Measurements from ENCODE around the gene KRT33B. TPM values are rescaled to one million over a fixed set of nuclear protein-coding genes. Genes with fewer than 3 reads are reported as not detected.
"Not testable (repeated sequence)": the region's sequence is repeated elsewhere in the genome, so short reads cannot be mapped to it uniquely, and the experiment has no call there.

The KRT33B gene
- total RNA-seq, 1 experiment from 2014 or later: not detected

DNA sequence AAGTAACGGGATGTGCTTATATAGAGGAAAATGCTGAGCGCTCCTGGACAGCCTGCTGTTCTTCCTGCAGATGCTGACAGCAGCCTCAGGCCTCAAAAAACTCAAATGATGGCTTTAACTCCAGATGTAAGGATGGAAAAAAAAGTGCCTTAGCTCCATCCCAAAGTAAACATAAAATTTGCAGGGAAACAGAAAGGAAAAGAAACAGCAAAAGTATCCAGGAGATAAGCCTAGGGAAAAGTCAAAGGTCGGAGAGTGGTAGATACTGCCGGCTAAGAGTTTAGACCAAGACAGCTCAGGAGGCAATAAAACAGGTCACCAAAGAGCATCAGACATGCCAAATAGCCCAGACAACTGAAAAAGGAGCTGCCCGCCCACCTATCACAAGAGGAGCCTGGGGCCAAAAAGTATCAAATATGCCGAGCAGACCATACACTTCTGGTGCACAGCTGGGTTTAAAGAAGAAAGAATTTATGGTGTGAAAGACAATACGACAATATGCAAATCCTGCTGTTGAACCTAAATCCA, 20.9 kb upstream of the KRT33B start:
- H3K36me3 ChIP-seq (ENCODE audit: insufficient read depth, low read length): no peaks in the 10 kb centered on the region
- no peak overlapping the region for H3K4me3 ChIP-seq (ENCODE audit: low read length)
- H3K79me2 ChIP-seq (ENCODE audit: low read length): no peaks in the 10 kb centered on the region
- no peak for DNase-seq
- no peaks in the 10 kb centered on the region for H4K20me1 ChIP-seq (ENCODE audit: insufficient read depth, low read depth, low read length)
- no peak overlapping the region for H3K9ac ChIP-seq (ENCODE audit: low read length)
- H3K27ac ChIP-seq (ENCODE audit: low read length): no peak overlapping the region
- no peaks in the 10 kb centered on the region for H3K27me3 ChIP-seq (ENCODE audit: low read length)
- H3K9me3 ChIP-seq (ENCODE audit: low read length): 0 out of 2 replicates have a peak, but pooled peaks cover 3% of the 10 kb centered on the region
- H3K4me1 ChIP-seq (ENCODE audit: low read length): no peaks in the 10 kb centered on the region
- H2AFZ ChIP-seq (ENCODE audit: low read length): no peak overlapping the region
- H3K4me2 ChIP-seq (ENCODE audit: low read depth, low read length, poor library complexity, severe bottlenecking): no peak overlapping the region
- no peaks in the 10 kb centered on the region for H3K9me2 ChIP-seq (replicated peaks; ENCODE audit: insufficient read depth, low read length)

DNA sequence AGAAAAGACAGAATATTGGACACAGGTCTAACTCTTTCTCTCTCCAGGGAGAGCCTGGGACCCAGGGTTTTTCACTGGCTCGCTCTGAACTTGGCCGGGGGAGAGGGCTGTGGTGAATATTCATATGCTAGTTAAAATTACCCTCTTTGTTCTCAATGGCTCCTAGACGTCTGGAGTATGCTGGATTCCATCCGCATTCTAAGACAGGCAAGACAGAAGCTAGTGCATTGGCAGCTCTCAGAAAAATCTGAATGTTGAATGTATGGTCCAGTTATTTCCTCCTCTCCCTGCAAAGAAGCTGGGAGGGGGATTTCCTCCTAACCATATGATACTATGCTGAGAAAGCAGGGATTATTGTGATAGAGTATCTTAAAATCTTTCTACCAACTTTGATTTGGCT, 18.1 kb upstream of the KRT33B start:
- no peak for DNase-seq
- Histone ChIP-seq H3K9me2 (replicated peaks; ENCODE audit: insufficient read depth, low read length) (no peaks in the 10 kb centered on the region), H3K9me3 (ENCODE audit: low read length) (0 out of 2 replicates have a peak, but pooled peaks cover 3% of the 10 kb centered on the region), H2AFZ (ENCODE audit: low read length) (no peak overlapping the region), H3K4me2 (ENCODE audit: low read depth, low read length, poor library complexity, severe bottlenecking) (no peak overlapping the region), H3K27ac (ENCODE audit: low read length) (no peak overlapping the region), H3K9ac (ENCODE audit: low read length) (no peak overlapping the region), H3K36me3 (ENCODE audit: insufficient read depth, low read length) (no peaks in the 10 kb centered on the region), H3K27me3 (ENCODE audit: low read length) (no peaks in the 10 kb centered on the region), H3K79me2 (ENCODE audit: low read length) (no peaks in the 10 kb centered on the region), H3K4me3 (ENCODE audit: low read length) (no peak overlapping the region), H4K20me1 (ENCODE audit: insufficient read depth, low read depth, low read length) (no peaks in the 10 kb centered on the region), H3K4me1 (ENCODE audit: low read length) (no peaks in the 10 kb centered on the region)

DNA sequence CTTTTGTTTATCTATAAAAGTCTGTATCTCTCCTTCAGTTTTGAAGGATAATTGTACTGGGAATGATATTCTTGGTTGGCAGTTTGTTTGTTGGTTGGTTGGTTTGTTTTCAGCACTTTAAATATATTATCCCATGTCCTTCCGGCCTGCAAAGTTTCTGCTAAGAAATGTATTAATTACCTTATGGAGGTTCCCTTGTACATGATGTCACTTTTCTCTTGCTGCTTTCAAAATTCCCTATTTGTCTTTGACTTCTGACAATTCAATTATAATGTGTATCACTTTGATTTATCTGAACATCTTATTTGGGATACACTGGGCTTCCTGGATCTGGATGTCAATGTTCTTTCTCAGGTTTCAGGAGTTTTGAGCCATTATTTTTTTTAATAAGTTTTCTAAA, 16.6 kb upstream of the KRT33B start:
- H3K4me2 ChIP-seq (ENCODE audit: low read depth, low read length, poor library complexity, severe bottlenecking): no peak overlapping the region
- no peak overlapping the region for H3K27ac ChIP-seq (ENCODE audit: low read length)

GRCh38 chr17:41383690-41384089, 14.1 kb upstream of the KRT33B start:
- no peak for DNase-seq
- Histone ChIP-seq H3K9me3 (ENCODE audit: low read length) (0 out of 2 replicates have a peak, but pooled peaks cover 3% of the 10 kb centered on the region), H3K4me3 (ENCODE audit: low read length) (no peak overlapping the region), H3K36me3 (ENCODE audit: insufficient read depth, low read length) (no peaks in the 10 kb centered on the region), H3K4me1 (ENCODE audit: low read length) (no peaks in the 10 kb centered on the region), H3K27me3 (ENCODE audit: low read length) (no peaks in the 10 kb centered on the region), H3K4me2 (ENCODE audit: low read depth, low read length, poor library complexity, severe bottlenecking) (no peak overlapping the region), H2AFZ (ENCODE audit: low read length) (no peak overlapping the region), H3K79me2 (ENCODE audit: low read length) (no peaks in the 10 kb centered on the region), H3K27ac (ENCODE audit: low read length) (no peak overlapping the region), H4K20me1 (ENCODE audit: insufficient read depth, low read depth, low read length) (no peaks in the 10 kb centered on the region), H3K9me2 (replicated peaks; ENCODE audit: insufficient read depth, low read length) (no peaks in the 10 kb centered on the region), H3K9ac (ENCODE audit: low read length) (no peak overlapping the region)

More for the DNA sequence above, 16.6 kb upstream of the KRT33B start:
- Histone ChIP-seq H3K9ac (ENCODE audit: low read length) (no peak overlapping the region), H3K4me1 (ENCODE audit: low read length) (no peaks in the 10 kb centered on the region), H3K9me3 (ENCODE audit: low read length) (0 out of 2 replicates have a peak, but pooled peaks cover 3% of the 10 kb centered on the region), H4K20me1 (ENCODE audit: insufficient read depth, low read depth, low read length) (no peaks in the 10 kb centered on the region), H3K9me2 (replicated peaks; ENCODE audit: insufficient read depth, low read length) (no peaks in the 10 kb centered on the region), H3K36me3 (ENCODE audit: insufficient read depth, low read length) (no peaks in the 10 kb centered on the region), H3K4me3 (ENCODE audit: low read length) (no peak overlapping the region), H3K27me3 (ENCODE audit: low read length) (no peaks in the 10 kb centered on the region), H3K79me2 (ENCODE audit: low read length) (no peaks in the 10 kb centered on the region), H2AFZ (ENCODE audit: low read length) (no peak overlapping the region)
- DNase-seq: no peak

GRCh38 chr17:41382394-41382793, 12.8 kb upstream of the KRT33B start:
- no peaks in the 10 kb centered on the region for H4K20me1 ChIP-seq (ENCODE audit: insufficient read depth, low read depth, low read length)
- H3K4me3 ChIP-seq (ENCODE audit: low read length): no peak overlapping the region
- no peaks in the 10 kb centered on the region for H3K79me2 ChIP-seq (ENCODE audit: low read length)
- no peaks in the 10 kb centered on the region for H3K9me2 ChIP-seq (replicated peaks; ENCODE audit: insufficient read depth, low read length)
- H3K27ac ChIP-seq (ENCODE audit: low read length): no peak overlapping the region
- H3K27me3 ChIP-seq (ENCODE audit: low read length): no peaks in the 10 kb centered on the region
- no peak overlapping the region for H2AFZ ChIP-seq (ENCODE audit: low read length)
- 0 out of 2 replicates have a peak, but pooled peaks cover 2% of the 10 kb centered on the region for H3K9me3 ChIP-seq (ENCODE audit: low read length)
- H3K36me3 ChIP-seq (ENCODE audit: insufficient read depth, low read length): no peaks in the 10 kb centered on the region
- DNase-seq: no peak
- no peak overlapping the region for H3K4me2 ChIP-seq (ENCODE audit: low read depth, low read length, poor library complexity, severe bottlenecking)
- H3K9ac ChIP-seq (ENCODE audit: low read length): no peak overlapping the region
- no peaks in the 10 kb centered on the region for H3K4me1 ChIP-seq (ENCODE audit: low read length)

- not testable (repeated sequence) for H2AFZ ChIP-seq (ENCODE audit: low read length); H3K4me1 ChIP-seq (ENCODE audit: low read length); H3K27ac ChIP-seq (ENCODE audit: low read length); H3K9me2 ChIP-seq (replicated peaks; ENCODE audit: insufficient read depth, low read length); H3K4me2 ChIP-seq (ENCODE audit: low read depth, low read length, poor library complexity, severe bottlenecking); H3K36me3 ChIP-seq (ENCODE audit: insufficient read depth, low read length); H4K20me1 ChIP-seq (ENCODE audit: insufficient read depth, low read depth, low read length); H3K9me3 ChIP-seq (ENCODE audit: low read length); H3K27me3 ChIP-seq (ENCODE audit: low read length); H3K9ac ChIP-seq (ENCODE audit: low read length); H3K79me2 ChIP-seq (ENCODE audit: low read length); DNase-seq; H3K4me3 ChIP-seq (ENCODE audit: low read length)
Measured at GRCh38 chr17:41381943-41382342, 12.3 kb upstream of the KRT33B start, which contains the start of gene KRT34. KRT34 (minus strand) TSS chr17:41382306; CDS start chr17:41382246, 60 bp downstream.

DNA sequence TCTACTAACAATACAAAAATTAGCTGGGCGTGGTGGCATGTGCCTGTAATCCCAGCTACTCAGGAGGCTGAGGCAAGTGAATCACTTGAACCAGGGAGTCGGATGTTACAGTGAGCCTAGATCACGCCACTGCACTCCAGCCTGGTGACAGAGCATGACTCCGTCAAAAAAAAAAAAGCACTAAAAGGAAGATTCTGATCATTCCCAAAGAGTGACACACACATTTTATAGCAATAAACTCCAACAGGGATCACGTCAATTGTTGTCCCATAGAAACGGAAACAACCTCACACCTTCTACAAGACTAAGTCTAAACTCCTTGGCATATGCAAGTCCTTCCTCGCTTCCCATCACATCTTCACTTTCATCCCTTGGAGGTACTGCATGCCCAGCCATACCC, 10.5 kb upstream of the KRT33B start:
- H3K9me2 ChIP-seq (replicated peaks; ENCODE audit: insufficient read depth, low read length); DNase-seq; H3K4me3 ChIP-seq (ENCODE audit: low read length); H3K4me2 ChIP-seq (ENCODE audit: low read depth, low read length, poor library complexity, severe bottlenecking); H3K27me3 ChIP-seq (ENCODE audit: low read length); H3K9ac ChIP-seq (ENCODE audit: low read length); H4K20me1 ChIP-seq (ENCODE audit: insufficient read depth, low read depth, low read length); H3K4me1 ChIP-seq (ENCODE audit: low read length); H3K27ac ChIP-seq (ENCODE audit: low read length); H3K79me2 ChIP-seq (ENCODE audit: low read length); H2AFZ ChIP-seq (ENCODE audit: low read length); H3K9me3 ChIP-seq (ENCODE audit: low read length); H3K36me3 ChIP-seq (ENCODE audit: insufficient read depth, low read length): not testable (repeated sequence)

DNA sequence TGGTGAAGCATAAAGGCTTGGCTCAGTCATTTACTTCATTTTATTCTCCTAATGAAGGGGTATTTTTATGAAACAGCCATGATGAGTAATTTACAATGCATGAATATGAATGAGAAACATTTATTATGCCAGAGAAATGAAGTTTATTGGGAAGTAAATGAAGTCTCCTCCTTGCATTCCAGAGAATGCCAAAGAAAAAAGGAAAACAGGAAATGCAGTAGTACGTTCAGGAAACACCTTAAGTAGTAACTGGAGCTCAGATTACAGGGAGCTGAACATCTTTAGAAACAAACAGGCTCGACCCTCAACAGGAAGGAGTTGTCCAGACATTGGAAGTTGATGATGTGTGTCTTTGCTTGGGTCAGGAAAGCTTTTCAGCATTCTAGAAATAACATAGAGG, 7.9 kb upstream of the KRT33B start:
- Histone ChIP-seq H4K20me1 (ENCODE audit: insufficient read depth, low read depth, low read length) (no peaks in the 10 kb centered on the region), H3K4me2 (ENCODE audit: low read depth, low read length, poor library complexity, severe bottlenecking) (no peak overlapping the region), H3K4me1 (ENCODE audit: low read length) (no peaks in the 10 kb centered on the region), H3K36me3 (ENCODE audit: insufficient read depth, low read length) (no peaks in the 10 kb centered on the region), H3K27ac (ENCODE audit: low read length) (no peak overlapping the region), H2AFZ (ENCODE audit: low read length) (no peak overlapping the region), H3K9ac (ENCODE audit: low read length) (no peak overlapping the region), H3K79me2 (ENCODE audit: low read length) (no peaks in the 10 kb centered on the region), H3K27me3 (ENCODE audit: low read length) (no peaks in the 10 kb centered on the region), H3K9me2 (replicated peaks; ENCODE audit: insufficient read depth, low read length) (no peaks in the 10 kb centered on the region), H3K4me3 (ENCODE audit: low read length) (no peak overlapping the region), H3K9me3 (ENCODE audit: low read length) (no peaks in the 10 kb centered on the region)
- DNase-seq: no peak

Measured in Karpas-422 (cell line).